Retinal pigment epithelial cell (primary cell): ENCODE results near the gene STIM2.
"Not testable (repeated sequence)": the region's sequence is repeated elsewhere in the genome, so short reads cannot be mapped to it uniquely, and the experiment has no call there.

Experiments used
- DNase-seq: peaks from one replicate; pipeline ENCODE4 v3.0.0-alpha.2; 2010; ENCODE audit warnings: low read depth
- H3K4me3 ChIP-seq: 2 replicates; pipeline ENCODE4 v1.5.1; 2011; ENCODE audit warnings: mild to moderate bottlenecking, low read length, control low read depth, moderate library complexity
- CTCF ChIP-seq: conservative IDR thresholded peaks from 2 replicates; pipeline ENCODE4 v1.5.1; 2011; ENCODE audit warnings: low read depth, low read length, control low read depth, inconsistent platforms

The STIM2 gene

GRCh38 chr4:26860157-26860921 lies at the start of gene STIM2:
TSS of gene STIM2 (plus strand) at chr4:26860841.
- H3K4me3 ChIP-seq: peak within 1 kb of the TSS; percentile 94
- TF ChIP-seq CTCF: peak; percentile 48
- peak; percentile 87 for DNase-seq

- not testable (repeated sequence) for DNase-seq, H3K4me3 ChIP-seq
Observed at GRCh38 chr4:26811571-26811970, 49.1 kb upstream of the STIM2 start.

GRCh38 chr4:26812049-26812714 lies 48.5 kb upstream of the STIM2 start:
- TF ChIP-seq CTCF: no peak
- no peak for DNase-seq

GRCh38 chr4:26813698-26814097 lies 46.9 kb upstream of the STIM2 start:
- no peak for TF ChIP-seq CTCF
- H3K4me3 ChIP-seq: no peak overlapping the region
- DNase-seq: no peak

More at GRCh38 chr4:26812049-26812714, 48.5 kb upstream of the STIM2 start:
- no peak overlapping the region for H3K4me3 ChIP-seq

GRCh38 chr4:26815199-26815598 lies 45.4 kb upstream of the STIM2 start:
- no peak for TF ChIP-seq CTCF
- no peak overlapping the region for H3K4me3 ChIP-seq
- DNase-seq: no peak

GRCh38 chr4:26815706-26816105 lies 44.9 kb upstream of the STIM2 start:
- no peak for DNase-seq
- TF ChIP-seq CTCF: no peak
- no peak overlapping the region for H3K4me3 ChIP-seq

GRCh38 chr4:26819026-26819425 lies 41.6 kb upstream of the STIM2 start:
- DNase-seq: no peak
- TF ChIP-seq CTCF: no peak
- no peak overlapping the region for H3K4me3 ChIP-seq
